ENCODE measurements around the gene KRT40.

DNA sequence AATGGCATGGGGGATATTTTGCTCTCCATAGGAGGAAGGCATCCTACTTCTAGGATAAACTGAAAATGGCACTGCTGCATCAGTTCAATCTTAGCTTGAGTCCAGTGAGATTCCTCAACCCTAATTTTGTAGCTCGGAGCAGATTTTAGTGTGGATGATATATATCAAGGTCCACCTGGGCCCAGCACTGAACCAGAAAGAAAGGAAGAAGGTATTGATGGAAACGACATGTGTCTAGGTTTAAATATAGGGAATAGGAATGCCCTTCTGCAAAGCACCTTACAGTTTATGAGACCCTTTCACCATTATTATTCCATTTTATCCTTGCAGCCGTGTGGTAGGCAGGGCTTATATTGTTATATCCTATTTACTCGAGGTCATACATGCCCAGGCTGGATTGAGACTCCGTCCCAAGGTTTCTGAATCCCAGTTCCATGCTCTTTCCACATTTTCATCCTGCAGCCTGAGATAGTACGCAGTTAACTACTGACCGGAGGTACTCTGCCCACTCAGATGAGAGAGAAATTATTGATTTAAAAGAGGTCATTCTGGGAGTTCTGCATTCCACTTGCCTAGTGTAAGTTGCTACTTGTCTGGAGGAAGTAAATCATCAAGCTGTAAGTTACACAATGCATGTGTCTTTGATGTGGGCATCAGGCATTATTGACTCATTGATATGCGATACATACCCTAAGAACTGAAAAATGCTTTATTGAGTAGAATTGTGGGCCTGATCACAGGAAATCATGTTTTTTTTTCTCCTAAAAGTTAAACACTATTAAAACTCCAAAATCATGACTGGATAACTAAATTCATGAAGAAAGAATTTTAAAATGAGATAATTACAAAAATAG, 27.5 kb downstream of the KRT40 start:
- TF ChIP-seq, protein P1, sequence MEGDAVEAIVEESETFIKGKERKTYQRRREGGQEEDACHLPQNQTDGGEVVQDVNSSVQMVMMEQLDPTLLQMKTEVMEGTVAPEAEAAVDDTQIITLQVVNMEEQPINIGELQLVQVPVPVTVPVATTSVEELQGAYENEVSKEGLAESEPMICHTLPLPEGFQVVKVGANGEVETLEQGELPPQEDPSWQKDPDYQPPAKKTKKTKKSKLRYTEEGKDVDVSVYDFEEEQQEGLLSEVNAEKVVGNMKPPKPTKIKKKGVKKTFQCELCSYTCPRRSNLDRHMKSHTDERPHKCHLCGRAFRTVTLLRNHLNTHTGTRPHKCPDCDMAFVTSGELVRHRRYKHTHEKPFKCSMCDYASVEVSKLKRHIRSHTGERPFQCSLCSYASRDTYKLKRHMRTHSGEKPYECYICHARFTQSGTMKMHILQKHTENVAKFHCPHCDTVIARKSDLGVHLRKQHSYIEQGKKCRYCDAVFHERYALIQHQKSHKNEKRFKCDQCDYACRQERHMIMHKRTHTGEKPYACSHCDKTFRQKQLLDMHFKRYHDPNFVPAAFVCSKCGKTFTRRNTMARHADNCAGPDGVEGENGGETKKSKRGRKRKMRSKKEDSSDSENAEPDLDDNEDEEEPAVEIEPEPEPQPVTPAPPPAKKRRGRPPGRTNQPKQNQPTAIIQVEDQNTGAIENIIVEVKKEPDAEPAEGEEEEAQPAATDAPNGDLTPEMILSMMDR (IDR thresholded peaks at IDR 0.05 in 2 of 3, conservative IDR thresholded peaks at IDR 0.05 in 1 of 3; ENCODE audit: insufficient read depth in 2 of 3, low read depth in 1 of 3, low read length in 3 of 3): no peak
- TF ChIP-seq POLR2A (conservative IDR thresholded peaks at IDR 0.05) (no peak), NCOA4 (IDR thresholded peaks at IDR 0.05; ENCODE audit: partially characterized antibody) (no peak), MAZ (CRISPR knock-in tag; conservative IDR thresholded peaks at IDR 0.05 in 1 of 2, IDR thresholded peaks at IDR 0.05 in 1 of 2) (no peak), POU5F1 (IDR thresholded peaks at IDR 0.05; ENCODE audit: borderline replicate concordance, low read depth, low read length, partially characterized antibody) (no peak), HMG20A (CRISPR knock-in tag; conservative IDR thresholded peaks at IDR 0.05) (no peak), BRCA1 (IDR thresholded peaks at IDR 0.05) (no peak), BRCA1 (CRISPR knock-in tag; IDR thresholded peaks at IDR 0.05) (no peak), HDAC6 (IDR thresholded peaks at IDR 0.05; ENCODE audit: low read depth, low read length) (no peak), SREBF2 (CRISPR knock-in tag; IDR thresholded peaks at IDR 0.05) (no peak), ZNF561 (CRISPR knock-in tag; conservative IDR thresholded peaks at IDR 0.05) (no peak), IFI16 (CRISPR knock-in tag; IDR thresholded peaks at IDR 0.05) (no peak)
- TF ChIP-seq, protein P2, sequence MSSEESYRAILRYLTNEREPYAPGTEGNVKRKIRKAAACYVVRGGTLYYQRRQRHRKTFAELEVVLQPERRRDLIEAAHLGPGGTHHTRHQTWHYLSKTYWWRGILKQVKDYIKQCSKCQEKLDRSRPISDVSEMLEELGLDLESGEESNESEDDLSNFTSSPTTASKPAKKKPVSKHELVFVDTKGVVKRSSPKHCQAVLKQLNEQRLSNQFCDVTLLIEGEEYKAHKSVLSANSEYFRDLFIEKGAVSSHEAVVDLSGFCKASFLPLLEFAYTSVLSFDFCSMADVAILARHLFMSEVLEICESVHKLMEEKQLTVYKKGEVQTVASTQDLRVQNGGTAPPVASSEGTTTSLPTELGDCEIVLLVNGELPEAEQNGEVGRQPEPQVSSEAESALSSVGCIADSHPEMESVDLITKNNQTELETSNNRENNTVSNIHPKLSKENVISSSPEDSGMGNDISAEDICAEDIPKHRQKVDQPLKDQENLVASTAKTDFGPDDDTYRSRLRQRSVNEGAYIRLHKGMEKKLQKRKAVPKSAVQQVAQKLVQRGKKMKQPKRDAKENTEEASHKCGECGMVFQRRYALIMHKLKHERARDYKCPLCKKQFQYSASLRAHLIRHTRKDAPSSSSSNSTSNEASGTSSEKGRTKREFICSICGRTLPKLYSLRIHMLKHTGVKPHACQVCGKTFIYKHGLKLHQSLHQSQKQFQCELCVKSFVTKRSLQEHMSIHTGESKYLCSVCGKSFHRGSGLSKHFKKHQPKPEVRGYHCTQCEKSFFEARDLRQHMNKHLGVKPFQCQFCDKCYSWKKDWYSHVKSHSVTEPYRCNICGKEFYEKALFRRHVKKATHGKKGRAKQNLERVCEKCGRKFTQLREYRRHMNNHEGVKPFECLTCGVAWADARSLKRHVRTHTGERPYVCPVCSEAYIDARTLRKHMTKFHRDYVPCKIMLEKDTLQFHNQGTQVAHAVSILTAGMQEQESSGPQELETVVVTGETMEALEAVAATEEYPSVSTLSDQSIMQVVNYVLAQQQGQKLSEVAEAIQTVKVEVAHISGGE (CRISPR knock-in tag; IDR thresholded peaks at IDR 0.05): no peak

Measured in K562 (cell line).